GM19468 (cell line): Measurements from ENCODE around the gene TTC13.

Experiments
- ATAC-seq: cut with Tn5 transposase; IDR thresholded peaks from one replicate; pipeline ENCODE4 v1.9.1; 2021; ENCODE audit warnings: mild to moderate bottlenecking, moderate library complexity, moderate number of reproducible peaks; ENCODE audit not compliant: unreplicated experiment; ENCODE audit errors: extremely low read depth

The TTC13 gene

DNA sequence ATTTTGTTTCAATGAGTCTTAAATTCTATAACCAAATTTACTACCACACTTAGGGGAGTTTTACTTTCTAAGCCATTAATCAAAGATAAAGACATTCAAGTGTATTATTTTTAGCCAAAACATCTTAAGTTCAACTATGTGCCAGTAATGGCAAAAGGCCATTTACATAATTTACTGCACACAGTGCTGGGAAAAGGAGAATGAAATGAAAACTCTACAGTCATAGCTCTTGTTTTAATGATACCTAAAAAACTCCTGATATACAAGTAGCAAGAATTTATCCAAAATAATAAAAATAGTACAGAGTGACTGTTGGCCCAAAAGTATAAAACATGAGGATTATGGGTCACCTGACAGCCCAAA lies 67.9 kb downstream of the TTC13 start:
- ATAC-seq: no peak

DNA sequence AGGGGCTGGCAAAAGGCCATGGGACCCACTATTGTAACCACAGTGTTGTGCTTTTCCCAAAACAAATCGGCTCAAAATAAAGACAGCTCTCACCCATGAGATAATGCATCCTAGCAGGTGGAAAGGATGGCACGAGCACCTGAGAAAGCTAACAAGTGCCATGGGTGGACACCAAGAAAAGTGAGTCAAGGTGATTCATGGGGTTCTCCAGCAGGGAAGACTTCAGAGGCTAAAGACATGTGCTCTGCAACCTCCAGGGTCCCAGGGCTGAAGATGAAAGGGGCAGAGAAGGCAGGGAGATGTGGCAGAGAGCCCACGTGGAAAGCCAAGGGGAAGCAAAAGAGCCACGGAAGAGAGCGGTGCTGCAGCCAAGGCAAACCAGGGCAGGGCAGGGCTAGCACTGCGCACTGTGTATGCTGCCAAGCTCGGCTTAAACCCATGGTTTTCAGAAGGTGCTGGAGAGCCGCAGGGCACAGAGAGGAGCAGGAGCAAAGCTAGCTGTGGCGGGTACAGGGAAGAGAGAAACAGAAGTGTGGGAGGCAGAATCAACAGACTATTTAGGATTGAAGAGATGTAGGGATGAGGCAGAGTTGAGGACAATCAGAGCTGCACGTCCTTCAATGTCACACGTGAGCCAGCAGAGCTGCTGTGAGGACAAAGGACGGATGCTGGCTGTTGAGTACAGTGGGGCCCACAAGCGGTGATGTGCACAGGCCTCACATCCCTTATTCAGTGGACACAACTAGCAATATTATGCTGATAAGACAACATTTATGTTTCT lies 68.5 kb downstream of the TTC13 start:
- no peak for ATAC-seq

DNA sequence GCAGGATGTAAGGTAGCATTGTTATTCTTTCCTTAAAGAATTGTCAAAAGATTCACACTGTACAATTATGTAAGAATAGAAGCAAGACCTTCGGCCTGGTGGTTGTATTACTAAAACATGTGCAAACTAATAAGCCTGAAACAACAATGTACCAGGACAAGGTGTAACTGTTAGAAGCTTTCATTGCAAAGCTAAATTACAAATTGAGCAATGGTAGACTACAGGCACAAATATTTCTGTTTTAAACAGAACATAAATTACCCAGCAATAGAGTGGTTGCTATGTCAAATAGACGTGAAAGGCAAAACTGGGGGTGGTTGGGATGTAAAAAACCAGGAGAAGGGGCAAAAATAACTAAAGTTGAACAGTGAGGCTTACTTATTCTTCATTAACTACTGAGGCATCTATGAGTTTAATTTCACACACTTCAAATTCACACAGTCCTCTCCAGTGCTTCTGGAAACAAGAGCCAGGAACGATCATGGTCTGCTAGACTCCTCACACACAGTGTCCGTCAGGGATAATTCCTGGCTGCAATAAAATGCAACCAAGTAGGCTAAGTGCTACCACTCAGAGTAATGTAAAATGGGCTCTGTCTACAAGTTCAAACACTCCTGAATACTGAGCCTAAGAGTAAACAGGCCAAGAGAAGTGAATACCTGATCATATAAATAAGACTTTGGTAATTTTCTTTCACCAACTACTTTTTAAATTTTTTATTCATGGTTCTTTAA lies 71.0 kb downstream of the TTC13 start:
- ATAC-seq: no peak

DNA sequence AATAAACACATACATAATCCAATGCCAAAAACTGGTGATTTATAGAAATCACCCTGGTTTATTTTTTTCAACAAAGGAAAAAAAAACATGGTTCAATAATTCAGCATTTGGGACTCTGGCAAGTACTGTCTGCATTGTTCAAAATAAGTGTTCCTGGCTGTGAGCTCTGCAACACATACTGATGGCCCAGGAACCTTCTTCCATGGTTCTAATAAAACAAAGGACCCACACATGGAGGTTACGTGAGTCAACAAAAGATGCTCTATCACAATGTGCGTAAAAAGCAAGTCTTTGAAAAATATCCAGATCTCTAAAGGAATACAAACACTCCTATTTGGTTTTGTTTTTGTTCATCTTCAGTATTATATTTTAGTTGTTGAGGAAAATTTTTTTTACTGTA lies 72.4 kb downstream of the TTC13 start:
- ATAC-seq: no peak

DNA sequence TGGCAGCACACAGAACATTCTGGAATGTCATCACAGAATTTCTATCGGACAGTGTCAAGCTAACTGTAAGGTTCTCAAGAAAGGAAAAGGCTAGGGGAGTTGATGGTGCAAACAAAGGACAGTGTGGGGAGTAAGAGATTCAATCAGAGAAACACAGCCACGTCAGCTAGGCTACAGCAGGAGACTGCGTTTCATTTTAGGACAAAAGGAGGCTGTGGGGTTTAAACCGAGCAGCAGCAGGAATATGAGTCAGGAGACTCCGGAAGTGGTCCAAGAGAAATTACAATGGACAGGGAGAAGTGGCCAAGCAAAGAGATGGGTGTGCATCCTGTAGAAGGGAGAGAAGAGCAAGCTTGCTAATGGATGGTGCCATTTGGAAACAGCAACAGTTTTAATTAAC lies 72.9 kb downstream of the TTC13 start:
- ATAC-seq: no peak

DNA sequence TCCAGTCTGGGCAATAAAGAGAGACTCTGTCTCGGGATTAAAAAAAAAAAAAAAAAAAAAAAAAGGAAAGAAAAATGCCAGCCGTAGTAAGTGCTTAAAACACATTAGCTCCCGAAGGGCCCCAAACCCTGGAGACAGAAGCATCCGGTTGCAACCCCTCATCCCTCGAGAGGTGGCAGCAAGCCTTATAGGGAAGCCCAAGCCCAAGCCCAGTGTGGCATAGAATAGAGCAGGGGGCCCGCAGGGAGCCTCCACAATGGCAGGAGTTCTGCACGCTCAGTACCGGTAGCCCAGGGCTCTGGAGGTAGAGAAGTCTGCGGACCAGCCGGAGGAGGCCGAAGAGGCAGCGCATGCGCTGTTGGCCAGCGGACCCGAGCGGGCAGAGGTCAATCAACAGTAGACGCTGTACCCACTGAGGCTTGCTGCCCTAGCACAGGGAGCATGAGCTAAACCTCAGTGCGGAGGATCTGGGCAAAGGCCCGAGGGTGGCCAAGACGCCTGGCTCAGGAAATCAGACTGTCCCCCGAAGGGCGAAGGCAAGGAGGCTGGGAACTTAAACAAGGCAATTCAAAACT lies 76.2 kb downstream of the TTC13 start:
- ATAC-seq: no peak

DNA sequence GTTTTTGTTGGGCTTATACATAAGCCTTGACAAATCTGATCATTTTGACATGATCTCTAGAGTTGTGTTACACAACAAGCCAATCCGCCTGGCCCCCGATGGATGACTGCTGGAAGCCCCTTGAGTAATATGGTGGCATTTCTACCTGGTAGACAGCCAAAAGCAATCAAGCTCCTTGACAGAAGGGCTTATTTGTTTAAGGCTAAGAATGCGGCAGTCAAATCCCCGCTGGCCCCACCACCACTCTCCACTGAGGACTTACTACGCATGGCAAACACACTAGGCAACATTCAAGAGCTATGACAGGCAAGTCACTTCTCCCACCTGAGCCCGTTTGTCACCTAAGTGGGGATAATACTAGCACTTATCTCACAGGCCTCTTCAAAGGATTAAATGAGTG lies 77.0 kb downstream of the TTC13 start:
- no peak for ATAC-seq

DNA sequence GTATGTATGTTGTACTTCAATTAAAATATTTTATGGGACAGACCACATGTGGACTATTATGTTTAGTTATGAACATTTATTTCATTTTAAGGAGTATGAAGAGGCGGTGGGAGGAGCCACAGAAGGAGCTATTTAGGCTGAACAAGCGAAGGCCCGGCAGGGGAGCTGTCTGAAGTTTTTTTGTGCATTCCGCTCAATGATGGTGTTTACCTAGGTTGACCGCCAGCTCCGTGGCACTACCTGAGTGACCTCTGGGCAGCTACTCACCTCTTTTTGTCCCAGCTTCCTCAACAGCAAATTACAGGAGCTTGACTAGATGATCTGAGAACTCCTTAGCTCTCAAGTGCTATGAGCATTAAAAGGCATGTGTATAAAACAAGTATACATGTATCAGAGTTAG lies 77.7 kb downstream of the TTC13 start:
- ATAC-seq: no peak

DNA sequence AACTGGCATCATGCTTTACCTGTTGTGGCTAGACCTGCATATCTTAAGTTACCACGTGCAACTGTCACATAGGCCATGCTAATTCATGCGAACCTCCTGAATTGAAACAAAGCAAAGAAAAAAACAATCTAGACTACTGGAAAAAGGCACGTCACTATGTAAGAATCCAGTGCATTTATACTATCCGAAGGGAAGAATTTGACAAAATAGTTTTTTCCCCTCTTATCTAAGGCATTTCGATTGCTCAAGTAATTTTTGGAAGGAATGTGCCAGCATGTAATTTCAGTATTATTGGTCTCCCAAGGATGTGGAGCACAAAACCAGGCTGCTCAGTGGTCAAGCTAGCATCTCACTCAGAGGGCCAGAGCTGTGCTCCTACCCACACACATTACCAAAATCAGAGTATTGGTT lies 78.8 kb downstream of the TTC13 start:
- ATAC-seq: no peak

DNA sequence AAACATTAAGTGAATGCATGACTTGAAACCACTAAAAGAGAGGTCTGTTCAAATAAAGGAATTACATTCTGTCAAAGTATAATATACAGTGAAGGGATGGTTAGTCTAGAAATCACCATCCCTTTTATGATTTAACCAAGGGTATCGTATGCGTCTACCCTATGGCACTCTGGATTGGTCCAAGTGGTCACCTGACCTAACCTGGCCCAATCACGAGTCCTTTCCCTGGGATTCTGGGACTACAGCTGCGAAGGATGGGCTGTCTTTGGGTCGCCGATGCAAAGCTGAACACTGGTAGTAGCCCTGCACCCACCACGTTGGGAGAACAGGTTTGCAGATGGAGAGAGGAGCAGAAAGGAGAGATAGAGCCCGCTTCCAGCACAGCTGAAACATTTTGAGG lies 79.9 kb downstream of the TTC13 start:
- no peak for ATAC-seq

DNA sequence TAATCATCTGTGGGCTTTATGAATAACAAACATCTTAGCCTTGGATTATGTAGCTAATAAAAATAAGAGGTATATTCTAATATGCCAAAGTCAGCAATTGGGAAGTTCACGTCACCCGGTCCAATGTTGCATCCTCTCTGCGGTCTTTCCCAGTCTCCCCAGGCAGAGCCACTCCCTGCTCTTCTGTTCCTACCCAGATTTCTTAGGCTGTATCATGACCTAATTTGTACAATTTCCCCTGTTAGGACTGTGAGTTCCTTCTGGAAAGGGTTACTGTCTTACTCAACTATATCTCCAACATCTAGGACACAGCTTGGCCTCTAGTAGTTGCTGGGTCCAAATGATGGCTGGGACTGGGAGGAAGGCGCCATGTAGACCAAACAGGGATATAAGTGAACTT lies 80.5 kb downstream of the TTC13 start:
- ATAC-seq: no peak

DNA sequence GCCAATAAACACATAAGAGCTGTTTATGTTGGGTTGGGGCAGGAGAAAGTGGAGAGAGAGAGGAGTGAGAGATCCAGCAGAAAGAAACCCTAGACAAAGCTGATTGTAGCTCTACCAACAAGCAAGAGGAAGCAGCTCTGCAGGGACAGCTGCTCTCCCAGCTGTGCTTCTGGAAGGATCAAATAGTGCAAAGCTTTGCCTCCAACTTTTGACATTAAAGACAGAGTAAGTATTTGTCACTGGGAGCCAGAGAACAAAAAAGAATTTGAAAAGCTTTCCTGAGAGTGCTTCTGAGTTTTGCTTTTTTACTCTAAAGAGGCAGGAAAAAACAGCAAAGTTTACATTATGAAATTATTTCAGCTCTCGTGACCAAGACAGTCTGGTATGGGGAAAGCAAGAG lies 81.9 kb downstream of the TTC13 start:
- no peak for ATAC-seq

DNA sequence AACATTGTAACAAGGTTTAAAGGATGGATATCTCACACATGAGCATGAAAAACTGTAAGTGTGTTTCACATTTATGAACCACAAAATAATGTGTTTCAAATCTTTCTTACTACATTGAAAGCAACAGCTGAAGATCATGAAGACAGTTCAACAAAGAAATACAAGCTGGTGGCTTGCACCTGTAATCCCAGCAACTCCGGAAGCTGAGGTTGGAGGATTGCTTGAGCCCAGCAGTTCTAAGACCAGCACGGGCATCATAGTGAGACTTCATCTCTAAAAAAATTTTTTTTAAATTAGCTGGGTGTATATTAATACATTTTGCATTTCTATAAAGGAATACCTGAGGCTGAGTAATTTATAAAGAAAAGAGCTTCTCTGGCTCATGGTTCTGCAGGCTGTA lies 83.2 kb downstream of the TTC13 start:
- ATAC-seq: no peak

DNA sequence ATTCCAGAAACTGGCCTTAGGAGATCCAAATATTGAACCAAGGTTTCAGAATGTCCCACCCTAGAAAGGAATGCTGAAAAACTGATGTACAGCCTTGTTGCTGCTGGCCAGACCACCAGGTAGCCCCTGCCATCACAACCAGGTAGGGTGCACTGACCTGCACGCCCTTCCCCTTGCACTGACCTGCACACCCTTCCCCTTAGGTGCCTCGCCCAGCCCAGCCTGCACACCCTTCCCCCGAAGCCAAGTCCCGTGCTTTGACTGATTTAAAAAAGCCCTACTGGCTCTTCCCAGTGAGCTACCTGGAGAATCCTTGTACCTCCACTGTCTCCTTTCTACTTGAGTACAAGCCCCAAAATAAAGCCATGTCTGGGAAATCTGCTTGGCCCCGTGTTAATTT lies 84.0 kb downstream of the TTC13 start:
- ATAC-seq: no peak

DNA sequence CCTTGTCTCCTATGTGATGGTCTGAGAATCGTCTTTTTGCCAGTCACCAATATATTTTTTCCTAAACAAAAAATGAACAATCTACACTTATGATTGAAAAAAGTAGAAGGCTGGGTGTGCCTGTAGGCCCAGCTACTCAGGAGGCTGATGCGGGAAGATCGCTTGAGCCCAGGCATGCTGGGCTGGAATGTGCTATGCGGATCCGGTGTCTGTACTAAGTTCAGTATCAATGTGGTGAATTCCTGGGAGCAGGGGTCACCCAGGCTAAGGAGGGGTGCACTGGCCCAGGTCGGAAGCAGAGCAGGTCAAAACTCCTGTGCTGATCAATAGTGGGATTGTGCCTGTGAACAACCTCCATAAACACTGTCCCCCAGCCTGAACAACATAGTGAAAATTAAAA lies 84.6 kb downstream of the TTC13 start:
- ATAC-seq: no peak

DNA sequence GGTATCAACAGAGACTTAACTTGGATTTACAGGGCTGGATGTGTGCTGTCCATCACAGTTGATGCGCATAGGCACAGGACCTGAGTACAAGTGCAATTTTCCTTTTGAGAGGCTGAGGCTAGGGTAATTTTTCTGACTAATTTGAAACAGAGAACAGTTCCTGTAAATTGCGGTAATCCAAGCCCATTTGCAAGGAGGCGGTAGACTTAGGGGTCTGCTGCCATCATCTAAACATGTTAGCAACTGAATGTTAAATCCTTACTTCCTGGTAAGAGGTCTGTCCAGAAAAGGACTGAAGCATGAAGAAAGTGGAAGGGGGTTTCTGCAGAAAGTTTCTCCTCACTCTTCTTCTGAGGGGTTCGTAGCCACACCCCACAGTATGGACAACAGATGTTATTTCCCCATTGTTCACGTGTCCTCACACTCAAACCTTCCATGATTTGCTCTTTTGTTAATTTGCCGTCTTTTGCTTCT lies 86.6 kb downstream of the TTC13 start:
- ATAC-seq: no peak

DNA sequence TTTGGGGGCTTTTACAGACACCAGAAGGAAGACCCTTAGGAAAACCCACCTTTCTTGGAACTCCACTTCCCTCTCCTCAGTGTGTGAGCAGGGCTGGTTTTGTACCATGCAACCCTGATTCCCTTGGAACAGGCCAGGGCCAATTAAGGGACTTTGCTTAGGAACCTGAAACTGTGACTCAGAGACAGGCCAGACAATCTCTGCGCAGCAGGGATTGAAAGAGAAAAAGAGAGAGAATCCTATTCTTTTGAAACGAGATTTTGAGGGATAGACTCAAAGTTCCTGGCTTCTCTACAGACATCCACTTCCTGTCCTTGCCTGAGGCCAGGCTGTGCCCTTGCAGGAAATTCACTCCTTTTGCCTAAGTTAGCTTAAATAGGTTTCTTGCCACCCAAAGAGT lies 87.2 kb downstream of the TTC13 start:
- no peak for ATAC-seq

DNA sequence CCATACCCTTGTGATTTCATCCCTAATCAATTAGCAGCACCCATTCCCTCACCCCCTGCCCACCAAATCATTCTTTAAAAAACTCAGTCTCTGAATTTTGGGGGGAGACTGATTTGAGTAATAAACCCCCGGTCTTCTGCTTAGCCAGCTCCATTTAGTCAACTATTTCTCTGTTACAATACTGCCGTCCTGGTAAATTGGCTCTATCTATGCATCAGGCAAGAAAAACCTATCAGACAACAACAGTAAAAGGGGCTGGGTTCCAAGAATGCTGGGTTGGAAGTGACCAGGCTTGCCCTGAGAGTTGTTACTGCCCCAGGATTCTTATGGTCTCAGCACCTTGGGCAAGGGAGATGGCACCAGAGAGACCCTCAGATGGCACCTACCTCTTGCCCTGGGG lies 94.0 kb downstream of the TTC13 start:
- ATAC-seq: no peak

DNA sequence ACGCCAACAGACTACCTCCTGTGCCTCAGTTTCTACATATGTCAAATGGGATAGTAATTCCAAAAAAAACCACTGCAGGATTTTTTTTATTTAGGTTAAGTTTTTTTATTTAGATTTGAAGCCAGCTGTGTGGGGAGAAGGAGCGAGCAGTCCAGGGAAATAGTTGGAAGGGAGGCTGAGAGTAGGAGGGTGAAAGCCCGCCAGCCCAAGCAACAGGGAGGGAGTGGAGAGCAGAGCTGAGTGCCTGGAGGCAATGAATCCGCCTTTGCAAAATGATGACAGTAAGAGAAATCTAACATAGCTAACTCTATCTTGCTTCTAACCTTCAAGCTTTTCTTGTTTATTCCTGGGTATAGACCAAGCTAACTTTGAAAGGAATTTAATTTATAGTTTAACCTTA lies 94.7 kb downstream of the TTC13 start:
- no peak for ATAC-seq

DNA sequence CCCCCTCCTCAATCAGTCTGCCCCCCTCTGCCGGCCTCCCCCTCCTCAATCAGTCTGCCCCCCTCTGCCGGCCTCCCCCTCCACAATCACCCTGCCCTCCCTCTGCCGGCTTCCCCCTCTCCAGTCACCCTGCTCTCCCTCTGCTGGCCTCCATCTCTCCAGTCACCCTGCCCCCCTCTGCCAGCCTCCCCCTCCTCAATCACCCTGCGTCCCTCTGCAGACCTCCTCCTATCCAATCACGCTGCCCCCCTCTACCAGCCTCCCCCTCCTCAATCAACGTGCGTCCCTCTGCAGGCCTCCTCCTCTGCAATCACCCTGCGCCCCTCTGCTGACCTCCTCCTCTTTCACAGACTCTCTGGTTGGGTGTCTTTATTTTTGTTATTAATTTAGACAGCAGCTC lies 98.9 kb downstream of the TTC13 start:
- no peak for ATAC-seq

DNA sequence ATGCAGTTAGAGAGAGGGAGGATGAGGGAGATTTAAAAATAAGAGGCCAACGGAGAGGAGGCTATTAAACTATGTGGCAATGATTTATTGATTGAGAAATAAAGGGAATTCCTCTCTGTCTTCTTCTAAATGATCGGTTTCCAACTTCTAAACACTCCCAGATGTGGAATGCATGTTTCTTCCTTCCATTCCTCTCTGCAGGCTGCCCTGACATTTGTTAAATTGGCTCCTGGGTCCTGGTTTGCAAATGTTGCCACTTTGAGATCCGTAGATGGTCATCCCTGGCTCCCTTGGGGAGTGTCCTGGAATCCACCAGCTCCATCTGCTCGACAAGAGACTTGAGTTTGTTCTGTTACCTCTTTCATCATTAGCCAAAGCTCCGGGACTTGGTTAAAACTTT lies 100.1 kb downstream of the TTC13 start:
- no peak for ATAC-seq
